CD4-positive, alpha-beta T cell treated with Interleukin-10 for 1 hour (primary cell): ENCODE data around the gene CIT.
"Not testable (repeated sequence)": the region's sequence is repeated elsewhere in the genome, so short reads cannot be mapped to it uniquely, and the experiment has no call there.

Experiments used
- DNase-seq: peaks from one replicate; pipeline ENCODE4 v3.0.0-alpha.2; 2020

Gene CIT

DNA sequence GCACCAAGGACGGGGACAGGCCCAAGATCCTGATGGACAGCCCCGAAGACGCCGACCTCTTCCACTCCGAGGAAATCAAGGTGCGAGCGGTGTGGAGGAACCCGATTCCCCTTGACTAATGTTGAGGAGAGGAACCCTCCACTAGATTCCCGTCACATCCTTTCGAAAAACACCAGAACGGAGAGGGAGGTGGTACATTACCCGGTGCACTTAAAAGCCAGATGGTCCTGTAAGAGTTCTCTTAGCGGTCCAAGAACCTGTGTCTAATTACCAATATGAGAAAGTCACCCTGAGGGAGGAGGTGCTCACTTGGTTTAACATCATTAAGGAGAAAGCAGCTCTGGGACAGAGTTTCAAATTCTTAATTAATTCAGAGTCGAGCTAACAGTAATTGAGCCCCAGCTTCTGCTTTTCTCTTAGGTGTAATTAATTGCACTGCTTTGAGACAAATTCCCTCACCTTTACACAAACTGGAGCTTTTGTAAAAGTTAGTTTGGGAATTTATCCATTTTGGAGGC, 208.7 kb downstream of the CIT start:
- peak; percentile 26 for DNase-seq

DNA sequence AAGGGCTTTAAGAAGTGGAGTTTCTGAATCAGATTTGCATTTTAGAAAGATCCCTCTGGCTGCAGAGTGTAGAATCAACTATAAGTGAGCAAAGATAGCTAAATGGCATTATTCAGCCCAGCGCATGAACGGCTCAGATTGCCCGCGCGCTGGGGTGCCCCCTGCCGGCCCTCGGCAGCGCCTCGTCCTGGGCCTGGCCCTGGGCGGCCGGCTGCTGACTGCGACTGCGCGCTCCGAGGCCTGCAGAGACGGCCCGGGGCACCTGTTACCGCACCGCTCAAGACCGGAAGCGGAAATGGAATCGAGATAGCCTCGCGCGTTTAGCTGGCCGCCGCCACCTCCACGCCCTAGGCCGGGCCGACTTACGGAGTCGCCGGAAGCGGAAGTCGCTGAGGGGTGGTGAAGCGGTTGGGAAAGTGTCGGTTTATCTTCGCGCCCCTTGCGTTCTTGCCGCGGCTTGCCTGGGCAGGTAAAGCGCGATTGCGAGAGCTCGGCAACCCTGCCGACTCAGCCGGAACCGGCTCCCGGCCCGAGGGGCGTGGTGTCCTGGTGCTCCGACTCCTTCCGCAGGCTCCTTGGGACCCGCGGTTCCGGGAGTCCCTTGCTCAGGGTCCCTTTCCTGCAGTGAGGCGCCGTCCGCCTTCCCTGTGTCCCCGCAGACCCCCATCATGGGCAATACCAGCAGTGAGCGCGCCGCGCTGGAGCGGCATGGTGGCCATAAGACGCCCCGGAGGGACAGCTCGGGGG, 209.4 kb downstream of the CIT start, which contains the start of gene PRKAB1:
PRKAB1 (plus strand) TSS at position 557 of the 747 bp plus-strand sequence; CDS start at position 669, 112 bp downstream.
- peak; percentile 97 for DNase-seq

DNA sequence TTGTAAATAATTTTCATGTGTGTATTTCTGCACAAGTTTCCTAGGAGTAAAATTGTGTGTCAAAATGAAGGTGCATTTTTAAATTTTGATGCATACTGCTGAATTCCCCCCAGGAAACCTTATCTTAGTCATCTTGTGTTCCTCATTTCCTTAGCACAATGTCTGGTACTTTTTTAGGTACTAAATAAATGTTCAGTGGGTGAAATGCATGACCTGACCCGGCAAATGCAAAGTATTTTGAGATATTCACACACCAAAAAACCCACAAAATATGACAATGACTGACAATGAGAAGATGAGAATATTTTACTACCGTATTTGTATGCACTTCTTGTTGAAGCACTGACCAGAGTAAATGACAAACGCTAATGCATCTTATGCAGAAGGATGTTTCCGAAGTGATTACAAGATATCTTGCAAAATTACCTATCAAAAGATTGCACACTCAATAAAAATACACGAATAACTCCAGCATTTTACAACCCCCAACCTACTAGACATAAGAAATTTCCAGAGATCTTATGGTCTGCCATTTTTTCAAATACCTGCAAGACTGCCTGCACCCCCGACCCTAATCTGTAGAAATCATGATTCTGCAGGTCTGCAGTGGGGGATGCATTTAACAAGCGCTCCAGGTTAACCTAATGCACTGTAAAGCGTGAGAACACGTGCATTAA, 210.1 kb downstream of the CIT start:
- no peak for DNase-seq

DNA sequence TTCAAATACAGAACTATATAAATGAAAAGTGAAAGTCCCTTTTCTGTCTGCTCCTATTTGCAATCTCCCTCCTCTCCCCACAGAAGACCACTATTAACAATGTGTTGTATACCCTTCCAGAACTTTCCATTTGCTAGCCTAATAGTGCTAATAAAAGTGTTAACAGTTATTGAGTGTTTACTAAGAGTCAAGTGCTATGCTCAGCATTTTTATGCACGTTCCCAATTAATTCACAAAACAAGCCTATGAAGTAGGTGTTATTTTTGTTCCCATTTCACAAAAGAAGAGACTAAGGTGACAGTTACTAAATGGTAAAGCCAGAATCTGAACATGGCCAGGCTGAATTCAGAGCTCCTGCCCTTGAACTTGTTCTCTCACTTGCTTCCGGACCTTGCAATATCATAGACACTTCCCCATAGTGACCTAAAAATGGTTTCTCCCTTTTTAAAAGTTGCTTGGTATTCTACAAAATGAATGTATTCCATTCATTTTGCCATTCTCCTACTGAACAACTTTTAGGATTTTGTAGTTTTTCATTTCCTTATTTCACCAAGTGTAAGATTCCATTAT, 210.8 kb downstream of the CIT start:
- DNase-seq = no peak

DNA sequence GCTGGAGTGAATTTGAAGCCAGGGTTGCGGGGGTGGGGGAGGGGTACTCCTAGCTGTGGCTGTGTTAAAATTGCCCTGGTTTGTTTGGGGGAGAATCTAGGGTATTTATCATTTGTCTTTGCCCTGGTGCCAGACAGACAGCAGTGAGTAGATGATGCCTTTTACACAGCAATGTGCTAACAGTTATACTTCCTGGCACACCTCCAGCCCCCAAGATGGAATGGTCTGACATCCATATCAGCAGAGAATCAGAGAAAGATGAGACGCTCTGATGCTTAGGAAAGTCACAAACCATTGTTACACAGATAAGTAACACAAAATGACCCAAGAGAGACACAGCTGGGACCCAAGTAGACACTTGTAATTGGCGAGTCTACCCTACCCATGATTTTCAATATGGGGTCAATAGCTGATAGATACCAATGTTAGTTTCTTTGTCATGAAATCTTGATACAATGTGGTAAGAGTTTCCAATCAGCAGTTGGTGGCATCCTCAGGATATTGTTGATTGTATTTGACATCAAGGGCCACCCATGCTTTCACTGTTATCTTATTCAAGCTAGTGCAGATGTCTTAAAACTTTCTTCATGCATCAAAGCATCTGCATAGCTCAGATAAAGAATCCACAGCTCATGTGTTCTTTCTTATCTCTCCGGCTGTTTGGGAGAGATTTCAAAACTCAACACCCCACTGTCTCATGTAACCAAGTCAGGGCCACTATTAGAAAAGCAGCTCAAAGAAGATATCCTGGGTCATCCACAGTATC, 211.8 kb downstream of the CIT start:
- DNase-seq = no peak

DNA sequence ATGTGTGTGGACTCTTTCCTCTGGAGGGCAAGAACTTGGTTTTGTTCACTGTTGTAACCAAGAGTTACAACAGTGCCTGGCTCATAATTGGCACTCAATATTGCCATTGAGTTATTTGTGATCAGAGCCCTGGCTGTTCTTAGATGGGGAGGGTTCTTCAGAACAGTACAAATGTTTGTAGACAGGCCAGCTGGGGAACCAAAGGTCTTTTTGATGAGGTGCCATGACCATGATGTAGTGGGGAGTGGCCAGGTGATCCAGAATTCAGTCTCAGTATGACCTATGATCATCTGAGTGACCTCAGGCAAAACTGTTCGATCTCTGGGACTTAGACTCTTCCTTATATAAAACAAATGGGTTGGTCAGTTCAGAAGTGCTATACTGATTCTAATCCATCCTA, 212.5 kb downstream of the CIT start:
- no peak for DNase-seq

DNA sequence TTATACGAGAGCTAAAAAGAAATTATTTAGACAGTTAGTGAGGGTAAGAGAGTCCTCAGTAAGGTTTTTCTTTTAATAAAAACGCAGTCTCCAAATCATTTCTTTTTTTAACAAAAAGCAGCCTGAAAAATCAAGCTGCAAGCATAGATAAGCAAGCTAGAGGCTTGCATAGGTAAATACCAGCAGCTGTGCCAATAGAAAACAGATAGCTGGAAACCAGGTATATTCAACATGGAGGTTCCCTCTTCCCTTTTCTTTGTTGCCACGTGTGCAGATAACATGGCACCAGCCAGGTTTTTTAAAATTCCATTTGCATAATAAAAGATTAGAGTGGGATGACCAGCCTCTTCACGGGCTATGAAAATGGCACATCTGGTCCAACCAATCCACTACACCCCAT, 215.2 kb downstream of the CIT start:
- no peak for DNase-seq

DNA sequence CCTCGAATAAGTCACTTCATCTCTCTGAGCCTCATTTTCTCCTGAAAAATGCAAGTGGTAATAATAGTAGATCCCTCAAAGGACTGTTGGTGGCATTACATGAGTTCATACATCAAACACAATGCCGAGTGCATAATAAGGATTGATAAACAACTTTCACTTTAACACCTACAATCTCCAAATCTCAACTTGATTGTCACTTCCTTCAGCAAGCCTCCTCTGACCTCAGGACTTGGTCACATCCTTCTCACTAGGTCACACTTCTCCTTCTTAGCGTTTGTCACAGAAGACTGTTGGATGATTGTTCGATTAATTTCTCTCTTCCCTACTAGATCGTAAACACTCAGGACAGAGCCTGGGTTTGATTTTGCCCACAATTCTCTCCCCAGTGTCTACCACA, 217.0 kb downstream of the CIT start:
- DNase-seq = no peak

DNA sequence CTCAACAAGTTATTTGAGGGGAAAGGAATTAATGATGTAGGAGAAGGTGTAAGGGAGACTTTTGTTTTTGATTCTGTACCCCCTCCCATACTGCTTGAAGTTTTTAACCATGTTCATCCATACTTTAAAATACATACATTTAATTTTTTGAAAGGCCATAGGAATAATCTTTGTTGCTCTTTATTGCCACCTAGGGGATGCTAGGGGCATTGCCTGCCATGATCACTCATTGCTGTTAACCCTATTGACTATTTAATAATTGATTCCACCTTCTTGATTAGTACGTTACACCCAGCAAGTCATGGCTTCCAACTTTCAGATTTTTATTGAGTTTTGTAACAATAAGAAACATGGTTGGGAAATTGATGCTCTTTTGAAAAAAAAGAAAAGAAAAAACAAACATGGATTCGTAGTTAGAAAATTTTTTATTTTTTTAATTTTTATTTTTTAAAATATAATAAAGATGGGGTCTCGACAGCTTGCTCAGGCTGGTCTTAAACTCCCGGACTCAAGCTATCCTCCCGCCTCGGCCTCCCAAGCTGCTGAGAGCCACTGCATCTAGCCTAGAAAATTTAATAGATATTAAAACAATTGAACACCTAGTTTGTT, 217.7 kb downstream of the CIT start:
- peak; percentile 69 for DNase-seq

DNA sequence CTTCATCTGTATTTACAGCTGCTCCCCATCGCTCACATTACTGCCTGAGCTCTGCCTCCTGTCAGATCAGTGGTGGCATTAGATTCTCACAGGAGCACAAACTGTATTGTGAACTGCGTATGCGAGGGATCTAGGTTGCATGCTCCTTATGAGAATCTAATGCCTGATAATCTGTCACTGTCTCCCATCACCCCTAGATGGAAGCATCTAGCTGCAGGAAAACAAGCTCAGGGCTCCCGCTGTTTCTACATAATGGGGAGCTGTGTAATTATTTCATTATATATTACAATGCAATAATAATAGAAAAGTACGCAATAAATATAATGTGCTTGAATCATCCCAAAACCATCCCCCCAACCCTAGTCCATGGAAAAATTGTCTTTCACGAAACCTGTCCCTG, 219.0 kb downstream of the CIT start:
- DNase-seq = not testable (repeated sequence)

DNA sequence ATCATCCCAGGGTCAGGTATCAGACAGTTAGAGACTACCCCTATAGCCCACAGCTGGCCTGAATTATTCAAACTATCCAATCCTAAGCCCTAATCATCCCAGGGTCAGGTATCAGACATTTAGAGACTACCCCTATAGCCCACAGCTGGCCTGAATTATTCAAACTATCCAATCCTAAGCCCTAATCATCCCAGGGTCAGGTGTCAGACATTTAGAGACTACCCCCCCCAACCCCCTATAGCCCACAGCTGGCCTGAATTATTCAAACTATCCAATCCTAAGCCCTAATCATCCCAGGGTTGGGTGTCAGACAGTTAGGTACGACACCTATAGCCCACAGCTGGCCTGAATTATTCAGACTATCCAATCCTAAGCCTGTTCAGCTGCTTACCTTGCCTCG, 220.1 kb downstream of the CIT start:
- not testable (repeated sequence) for DNase-seq

DNA sequence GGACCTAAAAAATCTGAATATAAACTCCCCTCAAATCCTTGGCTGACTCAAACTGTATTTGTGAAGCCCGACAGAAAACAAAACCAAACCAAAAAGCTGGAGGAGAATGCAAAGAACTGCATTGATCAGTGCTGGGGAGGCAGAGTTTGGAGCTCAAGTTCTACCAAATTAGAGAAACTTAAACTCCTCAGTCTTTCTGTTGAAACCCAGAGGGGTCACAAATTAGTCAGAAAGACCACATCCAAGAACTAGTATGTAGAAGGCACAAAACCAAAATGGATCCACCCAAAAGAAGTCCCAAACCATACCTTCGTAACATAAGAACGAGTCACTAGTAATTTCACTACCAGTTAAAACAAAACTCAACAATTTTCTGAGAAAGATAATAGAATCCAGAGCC, 224.5 kb downstream of the CIT start:
- no peak for DNase-seq

DNA sequence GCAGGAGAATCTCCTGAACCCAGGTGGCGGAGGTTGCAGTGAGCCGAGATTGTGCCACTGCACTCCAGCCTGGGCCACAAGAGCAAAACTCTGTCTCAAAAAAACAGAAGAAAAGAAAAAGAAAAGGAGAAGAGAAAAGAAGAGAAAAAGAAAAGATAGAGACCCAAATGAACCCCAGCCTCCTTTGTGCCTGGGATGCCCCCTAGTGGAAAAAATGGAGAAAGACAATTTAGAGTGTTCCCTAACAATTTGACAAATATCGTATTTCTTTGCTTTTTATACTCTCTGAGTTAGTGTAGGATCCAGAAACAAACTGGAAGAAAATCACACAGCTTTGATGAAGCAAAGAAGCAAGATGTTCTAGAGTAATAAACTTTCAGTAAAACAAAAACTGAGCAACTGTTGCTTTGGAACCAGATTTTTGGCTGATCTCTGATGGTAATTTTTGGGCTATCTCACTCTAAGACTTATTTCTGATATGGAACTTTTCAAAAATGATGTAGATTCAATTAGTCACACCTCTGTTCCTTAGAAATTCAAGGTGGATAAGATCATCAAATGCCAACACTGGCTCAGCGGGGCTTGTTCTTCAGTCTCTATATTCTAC, 227.8 kb downstream of the CIT start:
- peak; percentile 32 for DNase-seq

DNA sequence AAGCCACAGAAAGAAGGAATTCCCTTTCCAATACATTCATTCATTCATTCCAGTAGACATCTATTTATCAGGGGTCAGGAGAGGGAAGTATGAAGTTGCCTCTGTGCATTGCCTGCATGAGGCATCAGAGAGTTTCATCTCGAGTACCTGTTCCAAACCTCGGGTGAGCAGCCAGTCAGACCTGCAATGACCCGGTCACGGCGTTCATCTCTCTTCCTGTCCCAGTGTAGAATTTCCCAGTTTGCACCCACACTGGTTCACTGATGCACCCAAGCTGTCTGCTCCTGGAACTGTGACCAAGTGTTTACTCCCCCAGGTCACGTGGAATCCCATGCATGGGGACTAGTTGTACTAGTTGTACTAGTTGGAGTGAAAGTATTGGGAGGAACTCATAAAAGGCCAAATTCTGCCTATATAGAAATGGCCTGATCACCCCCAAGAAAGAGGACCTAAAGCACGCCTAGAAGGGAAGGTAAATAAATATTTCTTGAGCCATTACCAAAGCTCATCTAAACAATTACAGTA, 231.5 kb downstream of the CIT start:
- DNase-seq = no peak

DNA sequence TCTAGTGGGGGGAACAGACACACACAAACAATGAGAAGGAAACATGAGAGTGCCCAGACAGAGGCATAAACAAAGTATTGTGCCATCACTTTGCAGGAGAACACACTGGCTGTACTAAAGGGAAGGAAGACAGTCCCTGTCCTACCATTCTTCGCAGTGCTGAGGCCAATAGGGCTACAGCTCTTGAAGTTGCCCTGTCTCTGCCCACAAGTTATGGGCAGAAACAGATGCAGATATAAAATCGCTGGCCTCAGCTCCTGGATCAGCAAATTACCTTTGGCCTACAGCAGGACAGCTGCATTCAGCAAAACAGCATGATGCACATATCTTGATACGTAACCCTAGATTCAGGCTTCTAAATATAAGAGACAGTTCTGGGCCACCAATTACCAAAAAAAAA, 232.2 kb downstream of the CIT start:
- no peak for DNase-seq

DNA sequence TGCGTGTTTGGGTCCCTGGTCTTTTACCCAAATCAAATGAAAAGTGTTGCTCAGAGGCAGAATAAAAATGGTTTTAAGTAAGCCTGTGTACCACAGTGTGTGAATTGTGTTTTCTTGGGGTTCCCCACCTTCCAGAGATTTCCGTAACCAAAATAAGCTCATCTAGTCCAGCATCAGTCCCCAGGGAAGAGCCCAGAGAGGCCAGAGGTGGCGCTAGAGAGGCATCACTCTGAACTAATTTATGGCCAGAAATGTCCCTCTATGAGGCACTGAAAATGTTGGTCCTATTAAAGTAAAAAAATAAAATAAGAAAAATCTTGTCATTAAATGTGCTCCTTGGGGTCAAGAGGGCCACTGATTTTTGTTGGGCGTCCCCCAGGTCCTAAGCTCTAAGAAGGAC, 234.1 kb downstream of the CIT start:
- DNase-seq = no peak
